Lower leg skin (tissue), 4 donors: ENCODE results near the gene ABCC1. TPM values are rescaled to one million over a fixed set of nuclear protein-coding genes. Genes with fewer than 3 reads are reported as not detected.

Experiments
- DNase-seq, 2 donors: peaks; one replicate each; pipeline ENCODE4 v3.0.0-alpha.2; 2019; ENCODE audit warnings: low spot score in 2 of 2
- H3K4me3 ChIP-seq: fragments of 200-600 bp; sonication (generic); 2 replicates; pipeline ENCODE4 v1.5.1; 2017; ENCODE audit warnings: mild to moderate bottlenecking, low read depth; ENCODE audit not compliant: poor library complexity, severe bottlenecking
- POLR2A ChIP-seq, 2 donors: fragments of 450-650 bp; IDR thresholded peaks; one replicate each; pipeline ENCODE4 v1.6.1; 2016 to 2017; ENCODE audit warnings: antibody characterized with exemption in 2 of 2, mild to moderate bottlenecking in 1 of 2, moderate library complexity in 1 of 2
- WGBS, 2 donors: methylation state at CpG; one replicate each; pipeline ENCODE4 v1.1.5; 2018; 5-methylcytosine and 5-hydroxymethylcytosine counted together
- intact Hi-C: fragments of 100-400 bp; cut with DNase I; formaldehyde crosslinking; loops from one replicate; pipeline ENCODE4 v1.15.0; 2023; ENCODE audit warnings: low total_unique reads
- total RNA-seq, 4 donors: library from RNA; depleted of rRNA; stranded (reverse); fragments of >200 nt; gene quantifications; one replicate each; pipeline ENCODE4 v1.1.0, GENCODE V29; 2016
- TF ChIP-seq, protein P1 (sequence below), 3 donors: fragments of 450-650 bp; IDR thresholded peaks; one replicate each; pipeline ENCODE4 v1.5.1; 2016; ENCODE audit warnings: antibody characterized with exemption in 3 of 3, mild to moderate bottlenecking in 3 of 3, moderate library complexity in 2 of 3

Gene ABCC1
- total RNA-seq, 4 donors from 2014 or later = 16.4 to 25.3 (median 21.8) TPM

DNA sequence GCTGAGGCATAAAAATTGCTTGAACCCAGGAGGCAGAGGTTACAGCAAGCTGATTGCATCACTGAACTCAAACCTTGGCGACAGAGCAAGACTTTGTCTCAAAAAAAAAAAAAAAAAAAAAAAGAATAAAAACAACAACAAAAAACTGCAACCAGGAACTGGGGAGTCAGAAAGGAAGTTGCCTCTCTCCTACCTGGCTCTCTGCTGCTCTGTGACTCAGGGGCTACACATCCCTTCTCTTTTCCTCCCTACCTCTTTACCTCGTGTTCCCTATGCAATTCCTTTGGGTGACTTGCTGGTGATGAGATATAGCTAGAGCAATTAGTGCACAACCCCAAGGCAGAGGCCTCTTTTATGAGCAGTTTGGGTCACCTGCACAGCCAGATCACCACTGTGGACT lies 95.9 kb downstream of the ABCC1 start:
- H3K4me3 ChIP-seq = no peak overlapping the region
- intact Hi-C loops = no loop called here
- TF ChIP-seq, protein P1, sequence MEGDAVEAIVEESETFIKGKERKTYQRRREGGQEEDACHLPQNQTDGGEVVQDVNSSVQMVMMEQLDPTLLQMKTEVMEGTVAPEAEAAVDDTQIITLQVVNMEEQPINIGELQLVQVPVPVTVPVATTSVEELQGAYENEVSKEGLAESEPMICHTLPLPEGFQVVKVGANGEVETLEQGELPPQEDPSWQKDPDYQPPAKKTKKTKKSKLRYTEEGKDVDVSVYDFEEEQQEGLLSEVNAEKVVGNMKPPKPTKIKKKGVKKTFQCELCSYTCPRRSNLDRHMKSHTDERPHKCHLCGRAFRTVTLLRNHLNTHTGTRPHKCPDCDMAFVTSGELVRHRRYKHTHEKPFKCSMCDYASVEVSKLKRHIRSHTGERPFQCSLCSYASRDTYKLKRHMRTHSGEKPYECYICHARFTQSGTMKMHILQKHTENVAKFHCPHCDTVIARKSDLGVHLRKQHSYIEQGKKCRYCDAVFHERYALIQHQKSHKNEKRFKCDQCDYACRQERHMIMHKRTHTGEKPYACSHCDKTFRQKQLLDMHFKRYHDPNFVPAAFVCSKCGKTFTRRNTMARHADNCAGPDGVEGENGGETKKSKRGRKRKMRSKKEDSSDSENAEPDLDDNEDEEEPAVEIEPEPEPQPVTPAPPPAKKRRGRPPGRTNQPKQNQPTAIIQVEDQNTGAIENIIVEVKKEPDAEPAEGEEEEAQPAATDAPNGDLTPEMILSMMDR (IDR thresholded peaks at IDR 0.05) = no peak
- TF ChIP-seq POLR2A (IDR thresholded peaks at IDR 0.05) = no peak
- 57 to 68% methylated on average over 2 of the region's 2 CpGs for WGBS, 2 donors
- no peak for DNase-seq

DNA sequence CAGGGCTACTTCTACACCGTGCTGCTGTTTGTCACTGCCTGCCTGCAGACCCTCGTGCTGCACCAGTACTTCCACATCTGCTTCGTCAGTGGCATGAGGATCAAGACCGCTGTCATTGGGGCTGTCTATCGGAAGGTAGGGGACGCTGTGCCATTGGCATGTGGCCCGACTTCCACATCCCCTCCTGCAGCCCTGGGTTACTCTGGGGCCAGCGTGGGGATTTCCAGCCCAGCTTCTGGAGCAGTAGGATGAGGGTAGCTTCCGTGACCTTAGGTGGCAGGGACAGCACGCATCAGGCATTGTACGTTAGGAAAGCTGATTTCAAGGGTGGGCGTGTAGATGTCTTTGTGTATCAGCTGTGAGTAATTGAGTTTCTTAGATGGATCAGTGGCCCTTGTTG lies 96.5 kb downstream of the ABCC1 start:
- intact Hi-C loops = no loop called here
- TF ChIP-seq POLR2A (IDR thresholded peaks at IDR 0.05) = no peak
- TF ChIP-seq, protein P1 (IDR thresholded peaks at IDR 0.05) = no peak
- H3K4me3 ChIP-seq = no peak overlapping the region
- no peak for DNase-seq
- 78 to 95% methylated on average over 12 of the region's 12 CpGs for WGBS, 2 donors

DNA sequence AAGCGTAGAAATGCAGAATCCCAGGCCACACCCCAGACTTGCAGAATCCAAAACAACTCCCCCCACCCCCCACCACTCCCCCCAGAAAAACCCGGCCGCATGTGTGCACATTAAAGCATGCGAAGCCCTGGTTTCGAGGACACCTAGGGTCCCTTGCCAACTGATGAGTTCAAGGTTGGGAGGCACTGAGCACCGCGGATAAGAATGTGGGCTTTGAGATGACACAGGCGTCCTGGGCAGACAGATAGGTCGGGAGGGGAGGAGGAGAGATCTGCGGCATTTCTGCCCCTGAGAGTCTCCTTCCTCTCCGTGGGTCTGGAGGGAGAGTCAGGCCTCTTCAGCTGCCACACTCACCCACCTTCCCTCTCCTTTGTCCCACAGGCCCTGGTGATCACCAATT lies 98.3 kb downstream of the ABCC1 start:
- no peak for DNase-seq
- intact Hi-C loops = no loop called here
- H3K4me3 ChIP-seq = no peak overlapping the region
- 92 to 93% methylated on average over 11 of the region's 11 CpGs for whole genome bisulfite sequencing, 2 donors
- no peak for TF ChIP-seq POLR2A (IDR thresholded peaks at IDR 0.05)
- TF ChIP-seq, protein P1 (IDR thresholded peaks at IDR 0.05) = no peak

DNA sequence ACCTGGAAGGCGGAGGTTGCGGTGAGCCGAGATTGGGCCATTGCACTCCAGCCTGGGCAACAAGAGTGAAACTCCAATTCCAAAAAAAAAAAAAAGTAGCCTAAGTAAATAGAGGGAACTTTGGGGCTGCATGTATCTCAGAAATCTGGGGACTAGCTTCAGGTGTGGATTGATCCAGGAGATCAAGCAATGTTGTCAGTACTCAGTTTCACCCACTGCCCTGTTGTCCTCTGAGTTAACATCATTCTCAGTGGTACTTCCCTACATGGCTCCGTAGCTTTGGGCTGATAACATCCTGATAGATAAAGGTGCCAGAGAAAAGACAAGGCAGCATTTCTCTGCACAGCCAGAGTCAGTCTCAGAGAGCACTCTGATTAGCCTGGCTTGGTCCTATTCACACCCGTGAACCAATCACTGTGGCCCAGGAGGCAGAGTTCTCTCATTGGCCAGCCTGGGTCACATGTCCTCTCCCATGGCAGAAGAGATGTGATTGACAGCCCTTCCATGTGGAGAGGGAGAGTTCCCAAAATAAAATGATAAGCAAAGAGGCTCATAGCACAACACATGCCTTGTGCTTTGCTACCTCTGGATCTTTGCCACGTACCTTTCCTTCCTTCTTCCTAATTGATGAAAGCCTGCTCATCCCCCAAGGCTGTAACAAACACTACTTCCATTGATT lies 99.6 kb downstream of the ABCC1 start:
- TF ChIP-seq, protein P1 (IDR thresholded peaks at IDR 0.05) = no peak
- no peak for TF ChIP-seq POLR2A (IDR thresholded peaks at IDR 0.05)
- intact Hi-C loops = no loop called here
- DNase-seq = no peak
- WGBS, 2 donors = 93% methylated on average over 6 of the region's 6 CpGs
- no peak overlapping the region for H3K4me3 ChIP-seq

DNA sequence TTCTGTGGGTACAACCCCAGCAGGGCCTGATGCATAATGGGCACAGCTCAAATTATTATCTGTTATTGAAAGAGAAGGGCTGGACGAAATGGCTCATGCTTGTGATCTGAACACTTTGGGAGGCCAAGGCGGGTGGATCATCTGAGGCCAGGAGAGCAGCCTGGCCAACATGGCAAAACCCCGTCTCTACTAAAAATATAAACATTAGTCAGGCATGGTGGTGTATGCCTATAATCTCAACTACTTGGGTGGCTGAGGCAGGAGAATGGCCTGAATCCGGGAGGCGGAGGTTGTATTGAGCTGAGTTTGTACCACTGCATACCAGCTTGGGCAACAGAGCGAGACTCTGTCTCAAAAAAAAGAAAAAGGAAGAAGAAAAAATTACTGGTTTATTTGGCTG lies 100.7 kb downstream of the ABCC1 start:
- intact Hi-C loops = no loop called here
- no peak for TF ChIP-seq POLR2A (IDR thresholded peaks at IDR 0.05)
- TF ChIP-seq, protein P1 (IDR thresholded peaks at IDR 0.05) = no peak
- 94 to 95% methylated on average over 6 of the region's 6 CpGs for WGBS, 2 donors
- H3K4me3 ChIP-seq = no peak overlapping the region
- no peak for DNase-seq

GRCh38 chr16:16051132-16051531 lies 101.7 kb downstream of the ABCC1 start:
- intact Hi-C loops = no loop called here

More at GRCh38 chr16:16051132-16051531, 101.7 kb downstream of the ABCC1 start:
- H3K4me3 ChIP-seq = no peak overlapping the region
- TF ChIP-seq, protein P1 (IDR thresholded peaks at IDR 0.05) = no peak
- TF ChIP-seq POLR2A (IDR thresholded peaks at IDR 0.05) = no peak
- no peak for DNase-seq
- WGBS, 2 donors = 95 to 100% methylated on average over 4 of the region's 4 CpGs
